CD4-positive, alpha-beta T cell (primary cell): ENCODE measurements around the gene MOBP. TPM values are rescaled to one million over a fixed set of nuclear protein-coding genes. Genes with fewer than 3 reads are reported as not detected.

Source experiments
- ATAC-seq: fragments of 200-7000 bp; cut with Tn5 transposase; one replicate; pipeline ENCODE4 v1.10.0; 2022; ENCODE audit warnings: mild to moderate bottlenecking; ENCODE audit not compliant: poor library complexity
- CTCF ChIA-PET: fragments of 350-600 bp; sonication (Branson Sonifier 250); formaldehyde crosslinking; loops from one replicate; lab custom pipeline; 2021; ENCODE audit warnings: antibody characterized with exemption, inconsistent platforms; lab: Charles Lee
- POLR2A ChIA-PET: fragments of 350-600 bp; sonication (Branson Sonifier 250); formaldehyde crosslinking; loops from one replicate; lab custom pipeline; 2021; ENCODE audit warnings: antibody characterized with exemption, inconsistent platforms; lab: Charles Lee
- DNase-seq, 14 experiments: peaks; one replicate each; pipeline ENCODE4 v3.0.0-alpha.2; 2013 to 2020; ENCODE audit warnings: mixed read lengths in 2 of 14
- H3K27ac ChIP-seq, 2 donors: one replicate each; pipeline versions ENCODE4 v1.5.1 to v1.7.0; 2013; ENCODE audit warnings: low read length in 2 of 2, low read depth in 1 of 2, mild to moderate bottlenecking in 1 of 2
- H3K27me3 ChIP-seq, 2 experiments: 1 replicate in 1 of 2; 2 replicates in 1 of 2; pipeline versions ENCODE4 v1.6.1 to v1.7.0; 2013; ENCODE audit warnings: low read length in 2 of 2, control low read depth in 1 of 2, mild to moderate bottlenecking in 1 of 2, moderate library complexity in 1 of 2; ENCODE audit not compliant: insufficient read depth in 2 of 2, control insufficient read depth in 1 of 2
- H3K36me3 ChIP-seq: one replicate; pipeline ENCODE4 v1.6.1; 2013; ENCODE audit warnings: low read length, control low read depth; ENCODE audit not compliant: insufficient read depth
- H3K4me1 ChIP-seq: one replicate; pipeline ENCODE4 v1.6.1; 2013; ENCODE audit warnings: low read length, control low read depth; ENCODE audit not compliant: insufficient read depth
- H3K4me3 ChIP-seq: one replicate; pipeline ENCODE4 v1.5.1; 2013; ENCODE audit warnings: mild to moderate bottlenecking, low read length, moderate library complexity
- H3K9me3 ChIP-seq, 2 experiments: 1 replicate in 1 of 2; 2 replicates in 1 of 2; pipeline versions ENCODE4 v1.6.1 to v1.7.0; 2013; ENCODE audit warnings: low read length in 2 of 2, mild to moderate bottlenecking in 2 of 2, control low read depth in 1 of 2, moderate library complexity in 1 of 2; ENCODE audit not compliant: control insufficient read depth in 1 of 2, insufficient read depth in 1 of 2
- H3K27ac Mint-ChIP-seq: one replicate; pipeline ENCODE4 v1.8.0; 2020; ENCODE audit warnings: mixed read lengths
- H3K27me3 Mint-ChIP-seq: one replicate; pipeline ENCODE4 v1.8.0; 2021; ENCODE audit warnings: mixed read lengths
- H3K36me3 Mint-ChIP-seq: one replicate; pipeline ENCODE4 v1.8.0; 2021; ENCODE audit warnings: low read depth, mixed read lengths
- H3K4me1 Mint-ChIP-seq: one replicate; pipeline ENCODE4 v1.8.0; 2021; ENCODE audit warnings: low read depth, mixed read lengths
- H3K4me3 Mint-ChIP-seq: one replicate; pipeline ENCODE4 v1.8.0; 2020; ENCODE audit warnings: mild to moderate bottlenecking, mixed read lengths
- H3K9me3 Mint-ChIP-seq: one replicate; pipeline ENCODE4 v1.8.0; 2020; ENCODE audit warnings: mixed read lengths
- intact Hi-C, 2 experiments: fragments of 100-400 bp; cut with DNase I in 1 of 2; cut with micrococcal nuclease in 1 of 2; formaldehyde crosslinking; loops; one replicate each; pipeline versions ENCODE4 v1.15.1 to v1.9.0; 2023 to 2025; cut with DNase I, micrococcal nuclease
- total RNA-seq, 174 experiments: library from RNA in 2 of 174; stranded (reverse) in 2 of 174; gene quantifications; one replicate each; pipeline ENCODE4 v1.2.3 and lab custom pipeline; 2021 to 2026
- TF ChIP-seq, protein P1 (sequence below): fragments of 200-600 bp; IDR thresholded peaks from one replicate; pipeline ENCODE4 v1.8.0; 2022; ENCODE audit warnings: antibody characterized with exemption, mild to moderate bottlenecking

MOBP gene
- total RNA-seq, 2 experiments from 2014 or later = not detected

DNA sequence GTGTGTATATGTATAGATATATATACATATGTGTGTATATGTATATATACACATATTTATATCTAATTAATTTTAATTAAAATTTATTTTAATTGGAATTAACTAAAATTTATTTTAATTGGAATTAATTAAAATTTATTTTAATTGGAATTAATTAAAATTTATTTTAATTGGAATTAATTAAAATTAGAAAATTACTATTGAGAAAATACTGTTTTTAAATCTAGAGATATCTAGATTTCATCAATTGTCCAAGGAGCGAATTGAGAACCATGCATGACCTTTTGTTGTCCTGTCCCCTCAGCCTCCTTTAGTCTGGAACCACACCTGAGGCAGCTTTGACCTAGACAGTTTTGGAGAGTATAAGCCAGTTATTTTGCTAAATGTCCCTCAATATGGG is 1.8 kb downstream of the MOBP start:
- TF ChIP-seq, protein P1, sequence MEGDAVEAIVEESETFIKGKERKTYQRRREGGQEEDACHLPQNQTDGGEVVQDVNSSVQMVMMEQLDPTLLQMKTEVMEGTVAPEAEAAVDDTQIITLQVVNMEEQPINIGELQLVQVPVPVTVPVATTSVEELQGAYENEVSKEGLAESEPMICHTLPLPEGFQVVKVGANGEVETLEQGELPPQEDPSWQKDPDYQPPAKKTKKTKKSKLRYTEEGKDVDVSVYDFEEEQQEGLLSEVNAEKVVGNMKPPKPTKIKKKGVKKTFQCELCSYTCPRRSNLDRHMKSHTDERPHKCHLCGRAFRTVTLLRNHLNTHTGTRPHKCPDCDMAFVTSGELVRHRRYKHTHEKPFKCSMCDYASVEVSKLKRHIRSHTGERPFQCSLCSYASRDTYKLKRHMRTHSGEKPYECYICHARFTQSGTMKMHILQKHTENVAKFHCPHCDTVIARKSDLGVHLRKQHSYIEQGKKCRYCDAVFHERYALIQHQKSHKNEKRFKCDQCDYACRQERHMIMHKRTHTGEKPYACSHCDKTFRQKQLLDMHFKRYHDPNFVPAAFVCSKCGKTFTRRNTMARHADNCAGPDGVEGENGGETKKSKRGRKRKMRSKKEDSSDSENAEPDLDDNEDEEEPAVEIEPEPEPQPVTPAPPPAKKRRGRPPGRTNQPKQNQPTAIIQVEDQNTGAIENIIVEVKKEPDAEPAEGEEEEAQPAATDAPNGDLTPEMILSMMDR = no peak
- H3K27ac ChIP-seq = no peak overlapping the region
- H3K9me3 ChIP-seq = no peaks in the 10 kb centered on the region
- no peaks in the 10 kb centered on the region for H3K9me3 Mint-ChIP-seq
- peaks cover 54% of the 10 kb centered on the region for H3K27me3 Mint-ChIP-seq
- ATAC-seq (no peak), DNase-seq (no peak)
- no peaks in the 10 kb centered on the region for H3K4me1 ChIP-seq
- no peaks in the 10 kb centered on the region for H3K4me1 Mint-ChIP-seq
- H3K4me3 Mint-ChIP-seq = no peak overlapping the region
- POLR2A ChIA-PET = no interaction called here
- no peak overlapping the region for H3K27ac Mint-ChIP-seq
- no peak overlapping the region for H3K4me3 ChIP-seq
- H3K36me3 Mint-ChIP-seq = no peaks in the 10 kb centered on the region
- CTCF ChIA-PET = no interaction called here
- intact Hi-C loops = no loop called here
- peaks cover 0 to 4% of the 10 kb centered on the region in 2 experiments for H3K27me3 ChIP-seq
- H3K36me3 ChIP-seq = no peaks in the 10 kb centered on the region

DNA sequence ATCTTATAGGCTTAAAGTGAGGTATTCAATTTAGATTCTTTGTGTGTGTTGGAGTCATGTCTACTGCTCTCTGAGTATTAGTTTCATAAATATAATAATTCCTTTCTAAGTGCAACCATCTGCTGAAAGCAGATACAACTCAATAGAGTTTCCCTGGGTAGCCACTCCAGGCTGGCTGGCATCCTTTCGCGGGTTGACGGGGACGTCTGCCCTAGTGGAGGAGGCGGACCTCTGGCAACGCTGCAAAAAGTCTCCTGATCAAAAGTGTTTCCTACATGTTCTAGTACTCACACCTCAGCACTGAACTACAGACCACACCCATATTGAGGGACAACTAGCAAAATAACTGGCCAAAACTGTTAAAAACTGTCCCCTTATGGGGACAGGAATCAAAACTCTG is 2.5 kb downstream of the MOBP start:
- Histone ChIP-seq H3K4me1 (no peaks in the 10 kb centered on the region), H3K27me3 (peaks cover 0 to 4% of the 10 kb centered on the region in 2 experiments), H3K27ac (no peak overlapping the region), H3K36me3 (no peaks in the 10 kb centered on the region), H3K4me3 (no peak overlapping the region), H3K9me3 (no peaks in the 10 kb centered on the region)
- no peak for DNase-seq
- Mint-ChIP-seq H3K4me1 (no peaks in the 10 kb centered on the region), H3K9me3 (no peaks in the 10 kb centered on the region), H3K27me3 (peaks cover 57% of the 10 kb centered on the region), H3K36me3 (no peaks in the 10 kb centered on the region), H3K4me3 (no peak overlapping the region), H3K27ac (no peak overlapping the region)
- POLR2A ChIA-PET = no interaction called here
- no peak for ATAC-seq
- TF ChIP-seq, protein P1 = no peak
- intact Hi-C loops = no loop called here
- CTCF ChIA-PET = interaction anchor here (0.6 kb wide), 1 partner anchor 88 kb away, joined by 3 read pairs; no protein-coding TSS in a partner anchor

DNA sequence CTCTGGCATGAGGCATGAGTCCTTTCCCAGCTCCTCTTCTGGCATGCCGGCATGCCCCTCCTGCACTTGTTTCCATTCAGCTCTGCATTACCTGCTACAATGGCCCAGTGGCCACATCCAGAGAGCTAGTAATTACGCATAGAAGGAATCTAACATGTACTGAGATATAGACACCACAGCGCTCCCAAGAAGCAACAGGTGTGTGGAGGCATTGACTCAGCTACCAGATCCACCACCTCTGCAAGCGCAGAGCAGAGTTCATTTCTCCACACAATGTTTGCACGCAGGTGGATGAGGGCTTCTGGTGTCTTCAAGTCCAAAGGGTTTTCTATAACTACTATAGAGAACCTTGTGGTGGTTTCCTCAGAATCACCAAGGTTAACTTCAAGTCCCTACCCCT is 4.2 kb downstream of the MOBP start:
- TF ChIP-seq, protein P1 = no peak
- H3K36me3 Mint-ChIP-seq = no peaks in the 10 kb centered on the region
- intact Hi-C loops = no loop called here
- Histone ChIP-seq H3K27ac (no peak overlapping the region), H3K27me3 (peaks cover 0 to 4% of the 10 kb centered on the region in 2 experiments), H3K4me3 (no peak overlapping the region), H3K36me3 (no peaks in the 10 kb centered on the region), H3K4me1 (no peaks in the 10 kb centered on the region), H3K9me3 (peaks cover 0 to under 1% of the 10 kb centered on the region in 2 experiments)
- H3K9me3 Mint-ChIP-seq = peaks cover 2% of the 10 kb centered on the region
- no peak for ATAC-seq
- ChIA-PET POLR2A (no interaction called here), CTCF (interaction anchor here (1.4 kb wide), 1 partner anchor 24 kb away, joined by 5 read pairs; no protein-coding TSS in a partner anchor)
- H3K4me3 Mint-ChIP-seq = no peak overlapping the region
- H3K27ac Mint-ChIP-seq = no peak overlapping the region
- H3K27me3 Mint-ChIP-seq = peaks cover 52% of the 10 kb centered on the region
- DNase-seq = no peak
- H3K4me1 Mint-ChIP-seq = no peaks in the 10 kb centered on the region
